ENCODE data around the gene ITK.

DNA sequence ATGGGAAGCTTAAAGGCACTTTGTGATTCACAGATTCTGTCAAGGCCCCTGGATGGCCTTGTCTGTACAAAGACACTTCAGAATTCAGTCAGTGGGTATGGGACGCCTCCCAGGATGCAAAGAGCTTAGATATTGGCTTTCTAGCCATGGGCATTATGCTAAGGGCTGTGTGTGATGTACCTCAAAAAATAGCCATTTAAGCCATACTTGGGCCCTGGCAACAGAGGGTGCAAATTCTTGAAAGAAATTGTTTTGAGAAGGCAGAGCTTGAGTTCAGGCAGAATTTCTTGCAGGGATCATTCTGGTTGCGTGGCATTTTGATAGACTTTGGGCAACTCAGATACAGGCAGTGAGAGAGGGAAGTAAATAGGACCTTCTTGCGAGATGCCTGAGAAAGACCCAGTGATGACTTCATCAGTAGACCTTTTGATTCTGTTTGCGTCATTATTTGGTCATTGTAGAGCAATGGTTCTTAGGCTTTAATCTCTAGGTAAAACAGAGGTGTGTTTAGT, 89.2 kb downstream of the ITK start:
- TF ChIP-seq, protein P1, sequence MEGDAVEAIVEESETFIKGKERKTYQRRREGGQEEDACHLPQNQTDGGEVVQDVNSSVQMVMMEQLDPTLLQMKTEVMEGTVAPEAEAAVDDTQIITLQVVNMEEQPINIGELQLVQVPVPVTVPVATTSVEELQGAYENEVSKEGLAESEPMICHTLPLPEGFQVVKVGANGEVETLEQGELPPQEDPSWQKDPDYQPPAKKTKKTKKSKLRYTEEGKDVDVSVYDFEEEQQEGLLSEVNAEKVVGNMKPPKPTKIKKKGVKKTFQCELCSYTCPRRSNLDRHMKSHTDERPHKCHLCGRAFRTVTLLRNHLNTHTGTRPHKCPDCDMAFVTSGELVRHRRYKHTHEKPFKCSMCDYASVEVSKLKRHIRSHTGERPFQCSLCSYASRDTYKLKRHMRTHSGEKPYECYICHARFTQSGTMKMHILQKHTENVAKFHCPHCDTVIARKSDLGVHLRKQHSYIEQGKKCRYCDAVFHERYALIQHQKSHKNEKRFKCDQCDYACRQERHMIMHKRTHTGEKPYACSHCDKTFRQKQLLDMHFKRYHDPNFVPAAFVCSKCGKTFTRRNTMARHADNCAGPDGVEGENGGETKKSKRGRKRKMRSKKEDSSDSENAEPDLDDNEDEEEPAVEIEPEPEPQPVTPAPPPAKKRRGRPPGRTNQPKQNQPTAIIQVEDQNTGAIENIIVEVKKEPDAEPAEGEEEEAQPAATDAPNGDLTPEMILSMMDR (IDR thresholded peaks at IDR 0.05): no peak
- TF ChIP-seq POLR2A (IDR thresholded peaks at IDR 0.05): no peak
- TF ChIP-seq EP300 (IDR thresholded peaks at IDR 0.05): no peak
